Measurements from ENCODE around the gene AKIP1. TPM values are rescaled to one million over a fixed set of nuclear protein-coding genes. Genes with fewer than 3 reads are reported as not detected.

The AKIP1 gene
- total RNA-seq, 1 experiment from 2014 or later, result 30.3 TPM

GRCh38 chr11:8871962-8872361 is 39.0 kb upstream of the AKIP1 start:
- Histone ChIP-seq H3K27me3 (ENCODE audit: insufficient read depth, low read length) (no peaks in the 10 kb centered on the region), H3K9ac (ENCODE audit: low read length) (no peak overlapping the region), H3K4me1 (ENCODE audit: control insufficient read depth in 1 of 2, insufficient read depth in 2 of 2, low read length in 2 of 2) (peaks cover 8 to 17% of the 10 kb centered on the region in 2 experiments), H3K36me3 (ENCODE audit: control insufficient read depth in 1 of 2, insufficient read depth in 2 of 2, low read length in 2 of 2) (no peaks in the 10 kb centered on the region), H3K79me2 (ENCODE audit: insufficient read depth, low read length) (no peaks in the 10 kb centered on the region), H3K4me2 (ENCODE audit: low read length) (peak overlapping the region; percentile 66; the same call in 1 of the 2 replicates), H2AFZ (ENCODE audit: low read depth, low read length, poor library complexity, severe bottlenecking) (peak overlapping the region; percentile 86), H3K9me2 (ENCODE audit: insufficient read depth) (no peaks in the 10 kb centered on the region), H3K9me3 (ENCODE audit: control insufficient read depth in 1 of 2, insufficient read depth in 1 of 2, low read depth in 1 of 2, low read length in 2 of 2) (no peaks in the 10 kb centered on the region), H3K27ac (ENCODE audit: low read depth, low read length) (no peak overlapping the region), H4K20me1 (ENCODE audit: insufficient read depth) (no peaks in the 10 kb centered on the region), H3K4me3 (replicated peaks in 1 of 2; ENCODE audit: low read depth in 1 of 2, low read length in 2 of 2) (no peak overlapping the region)
- no TSS peak for BruUV-seq (replicated peaks)
- no peak for ATAC-seq
- DNase-seq (ENCODE audit: low read depth, low spot score), result no peak
- intact Hi-C loops (cut with micrococcal nuclease), result loop anchor here (5.0 kb wide), 1 partner anchor 185 kb away; no protein-coding TSS in a partner anchor
- RAD21 ChIA-PET (ENCODE audit: low non-redundant PET in 1 of 2, low total read pairs in 2 of 2, uncharacterized antibody in 2 of 2, unreplicated experiment in 2 of 2), result no interaction called here
- POLR2A ChIA-PET, result interaction anchor here (0.5 to 1.9 kb wide), 2 partner anchors 58 to 183 kb away, joined by 3 to 6 read pairs; no protein-coding TSS in a partner anchor
- CTCF ChIA-PET, result interaction anchor here (1.3 kb wide), 1 partner anchor 266 kb away, joined by 3 read pairs; no protein-coding TSS in a partner anchor
- TF ChIP-seq EZH2phosphoT487 (IDR thresholded peaks at IDR 0.05; ENCODE audit: borderline replicate concordance), result no peak
- no peak for TF ChIP-seq REST (IDR thresholded peaks at IDR 0.05; ENCODE audit: low read depth)
- TF ChIP-seq CEBPB (IDR thresholded peaks at IDR 0.05; ENCODE audit: low read depth), result no peak
- no peak for TF ChIP-seq CTCF (IDR thresholded peaks at IDR 0.05 in 2 of 3, conservative IDR thresholded peaks at IDR 0.05 in 1 of 3; ENCODE audit: borderline replicate concordance in 1 of 3, insufficient read depth in 1 of 3, low read depth in 2 of 3, low read length in 2 of 3)
- no peak for TF ChIP-seq CBX3 (IDR thresholded peaks at IDR 0.05; ENCODE audit: low read depth)
- TF ChIP-seq RAD21 (IDR thresholded peaks at IDR 0.05; ENCODE audit: low read depth), result no peak
- no peak for TF ChIP-seq ZBTB33 (IDR thresholded peaks at IDR 0.05; ENCODE audit: extremely low read depth, insufficient replicate concordance, low read length)
- no peak for TF ChIP-seq ZNF274 (IDR thresholded peaks at IDR 0.05; ENCODE audit: low read depth, low read length)
- no peak for TF ChIP-seq ELF1 (IDR thresholded peaks at IDR 0.05; ENCODE audit: borderline replicate concordance, low read depth)
- TF ChIP-seq POLR2A (IDR thresholded peaks at IDR 0.05; ENCODE audit: borderline replicate concordance, extremely low read depth, insufficient read depth, insufficient read length), result no peak
